ENCODE measurements around the gene CDYL.

Gene CDYL

GRCh38 chr6:4910037-4910760 is 134.0 kb downstream of the CDYL start:
- DNase-seq: no peak

- no peak for DNase-seq
Measured at GRCh38 chr6:4912559-4912958, 136.4 kb downstream of the CDYL start.

GRCh38 chr6:4913705-4914419 is 137.7 kb downstream of the CDYL start:
- no peak for DNase-seq

GRCh38 chr6:4914420-4915159 is 138.4 kb downstream of the CDYL start:
- DNase-seq: no peak

GRCh38 chr6:4916954-4917561 is 140.9 kb downstream of the CDYL start:
- no peak for DNase-seq

GRCh38 chr6:4920914-4921410 is 144.8 kb downstream of the CDYL start:
- DNase-seq: no peak

GRCh38 chr6:4922488-4923037 is 146.4 kb downstream of the CDYL start:
- DNase-seq: no peak

- no peak for DNase-seq
Measured at GRCh38 chr6:4923081-4923480, 146.9 kb downstream of the CDYL start.

GRCh38 chr6:4924661-4925271 is 148.6 kb downstream of the CDYL start:
- DNase-seq: no peak

GRCh38 chr6:4925580-4925979 is 149.4 kb downstream of the CDYL start:
- no peak for DNase-seq

GRCh38 chr6:4928426-4928825 is 152.2 kb downstream of the CDYL start:
- DNase-seq: no peak

GRCh38 chr6:4929097-4929718 is 153.0 kb downstream of the CDYL start:
- no peak for DNase-seq

GRCh38 chr6:4930025-4930691 is 154.0 kb downstream of the CDYL start:
- DNase-seq: no peak

- DNase-seq: no peak
Measured at GRCh38 chr6:4931530-4932227, 155.5 kb downstream of the CDYL start.

GRCh38 chr6:4932228-4932903 is 156.2 kb downstream of the CDYL start:
- DNase-seq: no peak

- no peak for DNase-seq
Measured at GRCh38 chr6:4935486-4935885, 159.3 kb downstream of the CDYL start.

- no peak for DNase-seq
Measured at GRCh38 chr6:4935975-4936680, 159.9 kb downstream of the CDYL start.

GRCh38 chr6:4936681-4937041 is 160.5 kb downstream of the CDYL start:
- peak in 1 of 2 donors; percentile 18 for DNase-seq

GRCh38 chr6:4937414-4937813 is 161.2 kb downstream of the CDYL start:
- DNase-seq: no peak

GRCh38 chr6:4939241-4939640 is 163.0 kb downstream of the CDYL start:
- DNase-seq: no peak

Data from CD4-positive, alpha-beta T cell treated with Interleukin-1 beta for 1 hour (primary cell).